Uterus (tissue), 4 donors: ENCODE data around the gene LRBA. TPM values are rescaled to one million over a fixed set of nuclear protein-coding genes. Genes with fewer than 3 reads are reported as not detected.

Source experiments
- DNase-seq, 2 donors: peaks; one replicate each; pipeline ENCODE4 v3.0.0-alpha.2; 2019 to 2020
- H3K27ac ChIP-seq, 2 donors: fragments of 200-600 bp; sonication (generic); 1 replicate in 1 of 2; 2 replicates in 1 of 2; pipeline ENCODE4 v1.5.1; 2016 to 2018
- H3K27me3 ChIP-seq, 2 donors: fragments of 200-600 bp; sonication (generic); one replicate each; pipeline ENCODE4 v1.5.1; 2018 to 2019; ENCODE audit warnings: control low read depth in 1 of 2
- H3K36me3 ChIP-seq, 2 donors: fragments of 200-600 bp; sonication (generic); one replicate each; pipeline ENCODE4 v1.5.1; 2019; ENCODE audit warnings: control low read depth in 1 of 2
- H3K4me1 ChIP-seq, 2 donors: fragments of 200-600 bp; sonication (generic); one replicate each; pipeline ENCODE4 v1.5.1; 2018 to 2019; ENCODE audit warnings: control low read depth in 1 of 2
- H3K4me3 ChIP-seq, 2 donors: fragments of 200-600 bp; sonication (generic); 1 replicate in 1 of 2; 2 replicates in 1 of 2; pipeline ENCODE4 v1.5.1; 2018 to 2019; ENCODE audit warnings: mild to moderate bottlenecking in 1 of 2
- H3K9me3 ChIP-seq, 2 donors: fragments of 200-600 bp; sonication (generic); one replicate each; pipeline ENCODE4 v1.5.1; 2019; ENCODE audit warnings: control low read depth in 1 of 2
- POLR2A ChIP-seq, 2 donors: fragments of 450-650 bp; IDR thresholded peaks; one replicate each; pipeline ENCODE4 v1.6.1; 2016; ENCODE audit warnings: antibody characterized with exemption in 2 of 2, mild to moderate bottlenecking in 1 of 2, moderate library complexity in 1 of 2
- intact Hi-C: fragments of 100-400 bp; cut with DNase I; formaldehyde crosslinking; loops from one replicate; pipeline ENCODE4 v1.15.1; 2023; ENCODE audit warnings: low total_unique reads
- total RNA-seq, 4 donors: library from RNA; depleted of rRNA in 3 of 4; stranded (reverse); fragments of >200 nt in 3 of 4; gene quantifications; one replicate each; pipeline versions ENCODE4 v1.1.0 to v1.2.4, GENCODE V29; 2014 to 2023
- TF ChIP-seq, protein P1 (sequence below), 4 experiments: fragments of 200-600 bp in 2 of 4; fragments of 450-650 bp in 2 of 4; sonication (generic) in 2 of 4; IDR thresholded peaks; one replicate each; pipeline ENCODE4 v1.5.1; 2016 to 2019; ENCODE audit warnings: antibody characterized with exemption in 4 of 4, mild to moderate bottlenecking in 2 of 4, moderate library complexity in 1 of 4
- donor health status: DM: yes; HTN: yes; CAD: no.

LRBA gene
- total RNA-seq, 4 donors from 2014 or later = 32.0 to 126 (median 41.7) TPM

DNA sequence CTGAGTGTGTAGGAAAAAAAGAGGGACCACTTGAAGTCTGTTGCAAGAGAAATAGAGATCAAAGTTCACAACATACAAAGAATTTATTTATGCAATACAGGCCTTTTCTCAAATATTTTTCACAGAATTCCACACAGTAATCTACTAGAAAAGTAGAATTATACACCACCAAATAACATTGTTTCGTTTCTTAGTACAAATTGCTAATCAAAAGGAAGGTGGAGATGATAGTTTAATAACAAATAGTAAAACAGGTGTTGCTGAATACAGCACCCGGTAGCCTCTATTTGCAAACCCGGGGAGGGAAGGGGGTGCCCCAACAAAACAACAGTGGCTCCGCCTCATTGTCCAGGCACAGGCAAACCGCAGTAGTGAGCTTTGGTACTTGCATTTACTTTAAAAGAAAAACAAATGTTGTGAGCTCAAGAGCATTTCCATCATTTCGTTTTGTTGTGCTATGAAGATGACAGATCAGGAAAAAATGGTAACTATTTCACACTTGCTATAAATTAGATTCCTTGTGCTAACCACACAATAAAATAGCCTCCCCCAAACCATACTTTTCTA is 750.4 kb downstream of the LRBA start:
- no peak for DNase-seq
- Histone ChIP-seq H3K27me3 (no peaks in the 10 kb centered on the region), H3K27ac (no peak overlapping the region), H3K4me3 (no peak overlapping the region), H3K4me1 (no peaks in the 10 kb centered on the region), H3K36me3 (no peaks in the 10 kb centered on the region), H3K9me3 (no peaks in the 10 kb centered on the region)
- no peak for TF ChIP-seq POLR2A (IDR thresholded peaks at IDR 0.05)
- TF ChIP-seq, protein P1, sequence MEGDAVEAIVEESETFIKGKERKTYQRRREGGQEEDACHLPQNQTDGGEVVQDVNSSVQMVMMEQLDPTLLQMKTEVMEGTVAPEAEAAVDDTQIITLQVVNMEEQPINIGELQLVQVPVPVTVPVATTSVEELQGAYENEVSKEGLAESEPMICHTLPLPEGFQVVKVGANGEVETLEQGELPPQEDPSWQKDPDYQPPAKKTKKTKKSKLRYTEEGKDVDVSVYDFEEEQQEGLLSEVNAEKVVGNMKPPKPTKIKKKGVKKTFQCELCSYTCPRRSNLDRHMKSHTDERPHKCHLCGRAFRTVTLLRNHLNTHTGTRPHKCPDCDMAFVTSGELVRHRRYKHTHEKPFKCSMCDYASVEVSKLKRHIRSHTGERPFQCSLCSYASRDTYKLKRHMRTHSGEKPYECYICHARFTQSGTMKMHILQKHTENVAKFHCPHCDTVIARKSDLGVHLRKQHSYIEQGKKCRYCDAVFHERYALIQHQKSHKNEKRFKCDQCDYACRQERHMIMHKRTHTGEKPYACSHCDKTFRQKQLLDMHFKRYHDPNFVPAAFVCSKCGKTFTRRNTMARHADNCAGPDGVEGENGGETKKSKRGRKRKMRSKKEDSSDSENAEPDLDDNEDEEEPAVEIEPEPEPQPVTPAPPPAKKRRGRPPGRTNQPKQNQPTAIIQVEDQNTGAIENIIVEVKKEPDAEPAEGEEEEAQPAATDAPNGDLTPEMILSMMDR (IDR thresholded peaks at IDR 0.05) = no peak
- intact Hi-C loops = no loop called here

GRCh38 chr4:150262611-150263010 is 752.5 kb downstream of the LRBA start:
- no peak for DNase-seq
- Histone ChIP-seq H3K27me3 (no peaks in the 10 kb centered on the region), H3K4me3 (no peak overlapping the region), H3K4me1 (no peaks in the 10 kb centered on the region), H3K27ac (no peak overlapping the region), H3K36me3 (no peaks in the 10 kb centered on the region), H3K9me3 (no peaks in the 10 kb centered on the region)
- intact Hi-C loops = no loop called here
- TF ChIP-seq POLR2A (IDR thresholded peaks at IDR 0.05) = no peak
- TF ChIP-seq, protein P1 (IDR thresholded peaks at IDR 0.05) = no peak

DNA sequence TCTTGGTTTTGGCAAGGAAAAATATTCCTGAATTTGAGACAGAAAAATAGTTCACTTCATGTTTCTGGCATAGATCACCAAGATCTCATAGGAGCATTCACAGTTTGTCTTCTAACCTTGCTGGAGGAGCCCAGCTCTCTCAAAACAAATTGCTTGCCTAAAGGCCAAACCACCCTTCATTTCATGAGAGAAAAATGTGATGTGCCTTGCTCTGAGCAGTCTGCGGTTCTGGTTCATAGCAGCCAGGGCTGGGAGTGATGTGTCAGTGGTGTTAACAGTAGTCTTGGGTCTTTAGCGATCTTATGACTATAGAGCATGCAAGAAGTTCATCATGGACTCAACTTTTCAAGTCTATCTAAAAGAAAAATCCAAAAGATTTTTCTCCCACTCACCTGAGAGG is 753.5 kb downstream of the LRBA start:
- no peak for DNase-seq
- TF ChIP-seq, protein P1 (IDR thresholded peaks at IDR 0.05) = no peak
- TF ChIP-seq POLR2A (IDR thresholded peaks at IDR 0.05) = no peak
- no peak overlapping the region for H3K4me3 ChIP-seq
- no peaks in the 10 kb centered on the region for H3K4me1 ChIP-seq
- no peaks in the 10 kb centered on the region for H3K27me3 ChIP-seq
- no peaks in the 10 kb centered on the region for H3K9me3 ChIP-seq
- intact Hi-C loops = no loop called here
- H3K36me3 ChIP-seq = no peaks in the 10 kb centered on the region
- H3K27ac ChIP-seq = no peak overlapping the region

DNA sequence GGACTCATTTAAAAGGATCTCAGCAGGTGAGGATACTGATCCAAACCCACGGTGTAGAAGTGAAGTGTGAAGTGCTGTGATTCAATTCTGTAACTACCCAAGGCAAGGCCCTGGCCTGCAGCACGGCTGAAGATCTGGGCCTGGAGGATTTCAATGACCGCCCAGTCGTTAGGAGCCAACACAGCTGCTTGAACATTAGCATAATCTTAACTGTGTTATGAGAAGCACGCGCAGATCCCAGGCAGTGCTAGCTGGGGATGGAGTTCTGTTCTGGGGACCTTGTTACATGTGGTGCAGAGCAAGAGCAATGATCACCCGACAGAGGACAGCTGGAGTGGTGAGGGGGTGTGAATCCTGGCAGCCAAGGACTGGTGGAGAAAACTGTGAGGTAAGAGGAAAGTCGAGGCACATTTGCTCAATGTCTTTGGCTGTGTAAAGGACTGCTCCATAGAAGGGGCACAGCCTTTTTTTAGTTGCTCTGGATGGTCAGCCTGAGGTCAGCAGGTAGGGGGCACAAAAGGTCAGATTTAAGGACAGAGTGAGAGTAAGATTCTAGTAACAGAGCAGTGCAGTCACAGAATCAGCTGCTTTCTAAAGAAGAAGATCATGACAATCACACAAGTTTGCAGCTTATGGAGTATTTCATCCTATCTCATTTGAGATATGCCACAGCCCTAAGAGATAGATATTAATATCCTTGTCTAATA is 755.1 kb downstream of the LRBA start:
- Histone ChIP-seq H3K27ac (no peak overlapping the region), H3K36me3 (no peaks in the 10 kb centered on the region), H3K27me3 (no peaks in the 10 kb centered on the region), H3K9me3 (no peaks in the 10 kb centered on the region), H3K4me3 (no peak overlapping the region), H3K4me1 (no peaks in the 10 kb centered on the region)
- no peak for DNase-seq
- intact Hi-C loops = no loop called here
- no peak for TF ChIP-seq POLR2A (IDR thresholded peaks at IDR 0.05)
- TF ChIP-seq, protein P1 (IDR thresholded peaks at IDR 0.05) = no peak

- TF ChIP-seq, protein P1 (IDR thresholded peaks at IDR 0.05) = no peak
- no peak overlapping the region for H3K27ac ChIP-seq
- no peaks in the 10 kb centered on the region for H3K36me3 ChIP-seq
- no peaks in the 10 kb centered on the region for H3K9me3 ChIP-seq
- no peak for DNase-seq
- intact Hi-C loops = no loop called here
- no peaks in the 10 kb centered on the region for H3K27me3 ChIP-seq
- no peak overlapping the region for H3K4me3 ChIP-seq
- no peaks in the 10 kb centered on the region for H3K4me1 ChIP-seq
Observed at GRCh38 chr4:150258569-150258968, 756.5 kb downstream of the LRBA start.
